Uterus (tissue), 2 donors: Measurements from ENCODE around the gene SLC49A3.

Experiments
- POLR2A ChIP-seq, 2 donors: fragments of 450-650 bp; IDR thresholded peaks; one replicate each; pipeline ENCODE4 v1.6.1; 2016; ENCODE audit warnings: antibody characterized with exemption in 2 of 2, mild to moderate bottlenecking in 1 of 2, moderate library complexity in 1 of 2
- TF ChIP-seq, protein P1 (sequence below), 4 experiments: fragments of 200-600 bp in 2 of 4; fragments of 450-650 bp in 2 of 4; sonication (generic) in 2 of 4; IDR thresholded peaks; one replicate each; pipeline ENCODE4 v1.5.1; 2016 to 2019; ENCODE audit warnings: antibody characterized with exemption in 4 of 4, mild to moderate bottlenecking in 2 of 4, moderate library complexity in 1 of 4

DNA sequence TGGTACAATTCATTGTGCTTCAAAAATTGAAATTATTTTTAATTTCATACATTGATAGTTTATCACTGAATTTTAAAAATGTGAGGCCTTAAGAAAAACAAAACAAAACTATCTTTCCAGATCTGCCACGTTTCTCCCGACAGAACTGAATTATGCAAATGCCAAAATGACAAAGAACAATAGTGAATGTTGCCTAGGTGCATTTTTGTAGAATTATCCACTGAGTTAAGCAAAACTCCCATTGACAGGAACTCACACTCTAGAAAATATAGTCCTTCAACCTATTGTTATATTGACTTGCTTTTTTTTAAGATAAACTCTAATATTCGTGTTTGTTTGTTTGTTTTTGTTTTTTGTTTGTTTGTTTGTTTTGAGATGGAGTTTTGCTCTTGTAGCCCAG lies 23.1 kb upstream of the SLC49A3 start:
- TF ChIP-seq, protein P1, sequence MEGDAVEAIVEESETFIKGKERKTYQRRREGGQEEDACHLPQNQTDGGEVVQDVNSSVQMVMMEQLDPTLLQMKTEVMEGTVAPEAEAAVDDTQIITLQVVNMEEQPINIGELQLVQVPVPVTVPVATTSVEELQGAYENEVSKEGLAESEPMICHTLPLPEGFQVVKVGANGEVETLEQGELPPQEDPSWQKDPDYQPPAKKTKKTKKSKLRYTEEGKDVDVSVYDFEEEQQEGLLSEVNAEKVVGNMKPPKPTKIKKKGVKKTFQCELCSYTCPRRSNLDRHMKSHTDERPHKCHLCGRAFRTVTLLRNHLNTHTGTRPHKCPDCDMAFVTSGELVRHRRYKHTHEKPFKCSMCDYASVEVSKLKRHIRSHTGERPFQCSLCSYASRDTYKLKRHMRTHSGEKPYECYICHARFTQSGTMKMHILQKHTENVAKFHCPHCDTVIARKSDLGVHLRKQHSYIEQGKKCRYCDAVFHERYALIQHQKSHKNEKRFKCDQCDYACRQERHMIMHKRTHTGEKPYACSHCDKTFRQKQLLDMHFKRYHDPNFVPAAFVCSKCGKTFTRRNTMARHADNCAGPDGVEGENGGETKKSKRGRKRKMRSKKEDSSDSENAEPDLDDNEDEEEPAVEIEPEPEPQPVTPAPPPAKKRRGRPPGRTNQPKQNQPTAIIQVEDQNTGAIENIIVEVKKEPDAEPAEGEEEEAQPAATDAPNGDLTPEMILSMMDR (IDR thresholded peaks at IDR 0.05) = no peak
- TF ChIP-seq POLR2A (IDR thresholded peaks at IDR 0.05) = no peak
